A549 (cell line): ENCODE measurements around the gene KLHL29. TPM values are rescaled to one million over a fixed set of nuclear protein-coding genes. Genes with fewer than 3 reads are reported as not detected.

ENCODE experiments used
- ATAC-seq, 2 experiments: fragments of 200-7000 bp in 1 of 2; fragments of >200 bp in 1 of 2; cut with Nextera tagmentation in 1 of 2; cut with Tn5 transposase in 1 of 2; 3 replicates each; pipeline versions ENCODE4 v1.8.0 to v1.9.1; 2018 to 2020; ENCODE audit warnings: mild to moderate bottlenecking in 1 of 2, moderate library complexity in 1 of 2
- CTCF ChIA-PET: fragments of 300-600 bp; sonication (Branson Sonifier 250); formaldehyde crosslinking; extraction: SDS; loops from one replicate; lab custom pipeline; 2021; ENCODE audit warnings: antibody characterized with exemption, inconsistent platforms; lab: Yijun Ruan, JAX
- POLR2A ChIA-PET: fragments of 350-600 bp; formaldehyde crosslinking; extraction: SDS; loops from one replicate; lab custom pipeline; 2021; ENCODE audit warnings: antibody characterized with exemption, inconsistent platforms; lab: Yijun Ruan, JAX
- DNase-seq, 2 experiments: peaks; one replicate each; pipeline versions ENCODE4 v3.0.0 to v3.0.0-alpha.2; 2011 to 2016; ENCODE audit warnings: low read depth in 1 of 2, low spot score in 1 of 2
- FAIRE-seq: peaks from 2 replicates; lab custom pipeline; 2011; peaks lifted over from hg19 to GRCh38; lab: Jason Lieb, UNC
- H3K27ac ChIP-seq, 2 experiments: fragments of >200 bp; sonication (Bioruptor Twin); formaldehyde crosslinking; 3 replicates each; pipeline ENCODE4 v1.5.1; 2016 to 2017
- H3K4me1 ChIP-seq: fragments of >200 bp; sonication (Bioruptor Twin); formaldehyde crosslinking; 3 replicates; pipeline ENCODE4 v1.6.1; 2016
- H3K4me2 ChIP-seq: fragments of >200 bp; sonication (Bioruptor Twin); formaldehyde crosslinking; 3 replicates; pipeline ENCODE4 v1.6.1; 2016
- H3K4me3 ChIP-seq: fragments of >200 bp; sonication (Bioruptor Twin); formaldehyde crosslinking; 3 replicates; pipeline ENCODE4 v1.5.1; 2016
- H3K9me3 ChIP-seq: fragments of >200 bp; sonication (Bioruptor Twin); formaldehyde crosslinking; 3 replicates; pipeline ENCODE4 v1.6.1; 2016
- ATOH8 ChIP-seq: fragments of 250-450 bp; sonication (Bioruptor Pico); IDR thresholded peaks from 2 replicates; pipeline ENCODE4 v1.5.0; 2020; ENCODE audit warnings: low read depth, mild to moderate bottlenecking, moderate library complexity
- BCL3 ChIP-seq: fragments of >200 bp; sonication (Bioruptor Twin); formaldehyde crosslinking; IDR thresholded peaks from 3 replicates; pipeline ENCODE4 v1.6.1; 2016
- CBX2 ChIP-seq: fragments of 200-600 bp; sonication (generic); IDR thresholded peaks from 2 replicates; pipeline ENCODE4 v1.6.1; 2016; ENCODE audit warnings: low read depth, mild to moderate bottlenecking, borderline replicate concordance
- CEBPB ChIP-seq, 2 experiments: fragments of >200 bp in 1 of 2; sonication (Bioruptor Twin) in 1 of 2; formaldehyde crosslinking in 1 of 2; IDR thresholded peaks; 2 replicates each; pipeline ENCODE4 v1.6.1; 2012 to 2016
- CTCF ChIP-seq: fragments of >200 bp; sonication (Bioruptor Twin); formaldehyde crosslinking; IDR thresholded peaks from 3 replicates; pipeline ENCODE4 v1.5.1; 2016
- E2F6 ChIP-seq: IDR thresholded peaks from 2 replicates; pipeline ENCODE4 v1.6.1; 2012; ENCODE audit warnings: low read depth, borderline replicate concordance
- ELK1 ChIP-seq: fragments of 150-350 bp; IDR thresholded peaks from 2 replicates; pipeline ENCODE4 v1.6.1; 2014; ENCODE audit warnings: low read depth, mild to moderate bottlenecking, low read length
- EP300 ChIP-seq, 2 experiments: fragments of >200 bp; sonication (Bioruptor Twin); formaldehyde crosslinking; IDR thresholded peaks; 2 replicates in 1 of 2; 3 replicates in 1 of 2; pipeline ENCODE4 v1.6.1; 2016 to 2017
- FOXS1 ChIP-seq: fragments of 250-450 bp; sonication (Bioruptor Pico); IDR thresholded peaks from 2 replicates; pipeline ENCODE4 v1.5.0; 2020; ENCODE audit warnings: mild to moderate bottlenecking, moderate library complexity
- HEYL ChIP-seq: fragments of 250-450 bp; sonication (Bioruptor Pico); IDR thresholded peaks from 2 replicates; pipeline ENCODE4 v1.8.0; 2021; ENCODE audit warnings: mild to moderate bottlenecking, moderate library complexity
- HMGXB4 ChIP-seq: fragments of 250-450 bp; sonication (Bioruptor Pico); IDR thresholded peaks from 2 replicates; pipeline ENCODE4 v1.5.0; 2021; ENCODE audit warnings: mild to moderate bottlenecking, moderate library complexity, borderline replicate concordance
- KDM1A ChIP-seq: fragments of 200-600 bp; sonication (generic); IDR thresholded peaks from 2 replicates; pipeline ENCODE4 v1.6.1; 2016; ENCODE audit warnings: low read depth, mild to moderate bottlenecking
- MAFK ChIP-seq: fragments of 450-650 bp; IDR thresholded peaks from 2 replicates; pipeline ENCODE4 v1.6.1; 2014; ENCODE audit not compliant: partially characterized antibody
- MAX ChIP-seq: IDR thresholded peaks from 2 replicates; pipeline ENCODE4 v1.6.1; 2012
- MYC ChIP-seq: IDR thresholded peaks from 2 replicates; pipeline ENCODE4 v1.6.1; 2012; ENCODE audit warnings: mild to moderate bottlenecking, inconsistent platforms, low read length, improper control_type of control experiment, borderline replicate concordance
- NFE2L2 ChIP-seq: fragments of 150-350 bp; conservative IDR thresholded peaks from 2 replicates; pipeline ENCODE4 v1.6.1; 2014; ENCODE audit warnings: low read length
- PHF8 ChIP-seq: fragments of 200-600 bp; sonication (generic); IDR thresholded peaks from 2 replicates; pipeline ENCODE4 v1.6.1; 2016; ENCODE audit warnings: low read depth, mild to moderate bottlenecking, antibody characterized with exemption, moderate library complexity, borderline replicate concordance
- POLR2AphosphoS2 ChIP-seq: conservative IDR thresholded peaks from 2 replicates; pipeline ENCODE4 v1.6.1; 2012; ENCODE audit warnings: low read length, improper control_type of control experiment, inconsistent platforms
- RARB ChIP-seq: fragments of 250-450 bp; sonication (Bioruptor Pico); IDR thresholded peaks from 2 replicates; pipeline ENCODE4 v1.8.0; 2021; ENCODE audit warnings: mild to moderate bottlenecking, moderate library complexity
- TFCP2L1 ChIP-seq: fragments of 250-450 bp; sonication (Bioruptor Pico); IDR thresholded peaks from 2 replicates; pipeline ENCODE4 v1.5.0; 2021; ENCODE audit warnings: mild to moderate bottlenecking
- WGBS: methylation state at CpG from one replicate; pipeline ENCODE4 v1.1.6; 2017; ENCODE audit errors: missing lambda C conversion rate; 5-methylcytosine and 5-hydroxymethylcytosine counted together
- polyA plus RNA-seq, 4 experiments: library from polyadenylated mRNA; depleted of rRNA in 3 of 4; stranded (reverse); fragments of >200 nt; fragmentation: RNase III in 1 of 4; extraction: RNeasy Plus Mini Kit Qiagen cat#74134 plus additional on column Dnase treatment in 1 of 4; gene quantifications; 2 replicates in 3 of 4; 3 replicates in 1 of 4; pipeline ENCODE4 v1.2.3, GENCODE V29; 2011 to 2017

KLHL29 gene
- polyA plus RNA-seq, 2 of the 4 experiments (the other 2 are of a cell fraction) = 1.3 to 2.5 TPM

GRCh38 chr2:23549051-23549450 is 164.1 kb downstream of the KLHL29 start (continued):
- no peak for TF ChIP-seq HMGXB4
- TF ChIP-seq E2F6 = no peak
- TF ChIP-seq CBX2 = no peak
- TF ChIP-seq CTCF = no peak
- TF ChIP-seq FOXS1 (CRISPR knock-in tag) = no peak
- no peak for TF ChIP-seq TFCP2L1
- TF ChIP-seq, all 56 proteins: peak for 0

- ChIA-PET CTCF (interaction anchor here (0.6 to 0.8 kb wide), 2 partner anchors 274 to 351 kb away, joined by 3 read pairs; no protein-coding TSS in a partner anchor), POLR2A (no interaction called here)
- TF ChIP-seq KDM1A (no peak), HMGXB4 (no peak), CEBPB (IDR thresholded peaks at IDR 0.05) (no peak), MYC (no peak)
- DNase-seq (no peak), FAIRE-seq (no peak), ATAC-seq (no peak)
- H3K27ac ChIP-seq = no peak overlapping the region
- H3K4me1 ChIP-seq = no peaks in the 10 kb centered on the region
- H3K4me2 ChIP-seq = no peak overlapping the region
- H3K9me3 ChIP-seq = no peaks in the 10 kb centered on the region
- WGBS = 84% methylated on average over 16 of the region's 16 CpGs
- H3K4me3 ChIP-seq = no peak overlapping the region
These were observed 165.0 kb downstream of the KLHL29 start for GRCh38 chr2:23549821-23550530.

- no peaks in the 10 kb centered on the region for H3K4me1 ChIP-seq
- ATAC-seq (no peak), FAIRE-seq (no peak)
- H3K27ac ChIP-seq = no peak overlapping the region
- no peaks in the 10 kb centered on the region for H3K9me3 ChIP-seq
- no peak for TF ChIP-seq MAFK
- TF ChIP-seq PHF8 = no peak
- TF ChIP-seq NFE2L2 = no peak
- TF ChIP-seq POLR2AphosphoS2 = no peak
- no peak for TF ChIP-seq MYC
- TF ChIP-seq HEYL (CRISPR knock-in tag) = no peak
- TF ChIP-seq EP300 (IDR thresholded peaks at IDR 0.05) = no peak
- TF ChIP-seq ATOH8 (CRISPR knock-in tag) = no peak
- TF ChIP-seq MAX = no peak
- no peak for TF ChIP-seq E2F6
- no peak for TF ChIP-seq BCL3
- TF ChIP-seq KDM1A = no peak
- TF ChIP-seq ELK1 = no peak
- no peak for TF ChIP-seq TFCP2L1
- TF ChIP-seq RARB (CRISPR knock-in tag) = no peak
- TF ChIP-seq, all 56 proteins: peak for 0
- Histone ChIP-seq H3K4me2 (no peak overlapping the region), H3K4me3 (no peak overlapping the region)
- WGBS = 59% methylated on average over 7 of the region's 7 CpGs
- CTCF ChIA-PET = no interaction called here
- no peak for DNase-seq
- POLR2A ChIA-PET = no interaction called here
These were observed 165.6 kb downstream of the KLHL29 start for GRCh38 chr2:23550553-23550952.
